ENCODE data around the gene METTL23.

METTL23 gene, protein sequence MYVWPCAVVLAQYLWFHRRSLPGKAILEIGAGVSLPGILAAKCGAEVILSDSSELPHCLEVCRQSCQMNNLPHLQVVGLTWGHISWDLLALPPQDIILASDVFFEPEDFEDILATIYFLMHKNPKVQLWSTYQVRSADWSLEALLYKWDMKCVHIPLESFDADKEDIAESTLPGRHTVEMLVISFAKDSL

DNA sequence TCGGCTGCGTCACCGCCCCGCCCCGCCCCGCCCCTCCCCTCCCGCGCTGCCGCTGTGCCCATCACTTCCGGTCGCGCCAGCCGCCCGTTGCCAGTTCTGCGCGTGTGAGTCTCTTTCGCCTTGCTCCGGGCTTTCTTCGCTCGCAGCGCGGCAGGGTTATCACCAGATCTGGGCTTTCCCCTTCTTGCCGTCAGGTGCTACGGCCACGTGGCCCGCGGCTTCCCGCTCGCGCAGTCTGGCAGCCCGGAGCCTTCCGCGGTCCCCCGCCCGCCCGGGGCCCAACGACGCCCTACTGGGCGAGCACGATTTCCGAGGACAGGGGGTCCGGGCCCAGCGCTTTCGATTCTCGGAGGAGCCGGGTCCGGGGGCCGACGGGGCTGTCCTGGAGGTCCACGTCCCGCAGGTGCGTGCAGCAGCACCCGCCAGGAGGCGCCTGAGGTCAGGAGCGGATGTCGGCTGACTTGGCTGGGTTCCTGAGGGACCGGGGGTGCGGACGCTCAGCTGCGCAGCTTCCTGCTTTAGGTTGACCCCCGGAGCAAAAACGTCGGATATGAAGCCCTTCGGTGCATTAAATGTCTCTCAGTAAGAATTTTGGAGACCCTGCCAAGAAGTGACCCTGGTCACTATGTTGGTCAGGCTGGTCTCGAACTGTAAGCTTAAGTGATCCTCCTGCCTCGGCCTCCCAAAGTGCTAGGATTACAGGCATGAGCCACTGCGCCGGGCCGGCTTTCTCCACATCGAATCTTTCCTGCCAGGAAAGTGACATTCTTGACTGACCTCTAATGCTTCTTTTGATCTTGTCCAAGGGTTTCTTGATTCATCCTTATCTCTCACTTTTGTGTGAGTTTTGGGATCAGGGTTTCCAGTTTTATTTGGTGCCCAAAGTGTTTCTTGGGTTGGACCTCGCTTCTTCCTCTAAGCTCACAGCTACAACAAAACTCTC lies at the start of gene METTL23:
Gene METTL23, plus strand, starts transcription at position 64 of the 943 bp plus-strand sequence. CDS start 2,872 bp downstream, outside the sequence.
- peak in 2 of 3 experiments; percentile 59 to 79 for DNase-seq (ENCODE audit: low read depth in 2 of 3, low spot score in 2 of 3)

DNA sequence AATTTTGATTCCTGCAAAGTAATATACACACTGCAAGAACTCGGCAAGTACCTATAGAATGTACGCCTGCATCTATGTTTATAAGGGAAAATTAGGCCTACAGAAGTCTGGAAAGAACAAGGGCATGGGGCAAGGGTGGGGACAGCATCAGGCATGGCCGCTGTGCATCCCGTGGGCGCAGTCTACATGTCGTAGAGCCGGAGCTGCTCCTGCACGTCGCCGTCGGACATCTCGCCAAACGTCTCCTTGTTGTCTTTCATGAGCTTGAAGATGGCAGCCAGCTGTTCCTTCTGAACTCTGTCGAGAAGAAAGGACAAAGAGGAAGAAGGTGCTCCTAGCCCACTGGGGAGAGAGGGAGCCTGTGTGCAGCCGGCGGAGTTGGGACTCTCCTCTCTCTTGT lies 49.2 kb upstream of the METTL23 start:
- no peak for DNase-seq (ENCODE audit: low read depth in 2 of 3, low spot score in 2 of 3)

- DNase-seq (ENCODE audit: low read depth in 2 of 3, low spot score in 2 of 3) = no peak
Measured at GRCh38 chr17:76678330-76678729, 48.3 kb upstream of the METTL23 start.

GRCh38 chr17:76679239-76679638 lies 47.4 kb upstream of the METTL23 start:
- no peak for DNase-seq (ENCODE audit: low read depth in 2 of 3, low spot score in 2 of 3)

- peak in 2 of 3 experiments; percentile 22 to 30 for DNase-seq (ENCODE audit: low read depth in 2 of 3, low spot score in 2 of 3)
Measured at GRCh38 chr17:76681222-76682137, 45.2 kb upstream of the METTL23 start.

GRCh38 chr17:76682296-76682695 lies 44.3 kb upstream of the METTL23 start:
- DNase-seq (ENCODE audit: low read depth in 2 of 3, low spot score in 2 of 3) = no peak

- no peak for DNase-seq (ENCODE audit: low read depth in 2 of 3, low spot score in 2 of 3)
Measured at GRCh38 chr17:76683011-76683755, 43.5 kb upstream of the METTL23 start.

GRCh38 chr17:76683921-76684745 lies 42.5 kb upstream of the METTL23 start:
- no peak for DNase-seq (ENCODE audit: low read depth in 2 of 3, low spot score in 2 of 3)

DNA sequence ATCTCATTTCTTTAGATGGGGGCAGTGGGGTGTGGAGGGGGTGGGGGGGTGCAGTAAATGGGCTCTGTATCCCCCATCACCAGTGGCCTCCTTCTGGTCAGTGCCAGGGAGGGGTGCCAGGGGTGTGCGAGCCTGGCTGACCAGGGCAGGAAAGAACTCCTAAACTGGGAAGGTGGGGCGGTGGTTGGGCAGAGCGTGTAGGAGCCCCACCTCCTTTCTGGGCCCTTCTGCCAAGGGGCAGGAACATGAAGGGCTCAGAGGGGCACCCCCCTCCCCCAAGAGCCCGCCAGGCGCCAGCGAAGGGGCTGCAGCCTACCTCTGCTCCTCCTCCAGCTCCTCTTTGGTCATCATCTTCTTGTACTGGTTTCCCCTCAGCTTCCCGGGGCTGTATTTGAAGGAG lies 41.9 kb upstream of the METTL23 start:
- DNase-seq (ENCODE audit: low read depth in 2 of 3, low spot score in 2 of 3) = no peak

GRCh38 chr17:76685366-76685765 lies 41.3 kb upstream of the METTL23 start:
- no peak for DNase-seq (ENCODE audit: low read depth in 2 of 3, low spot score in 2 of 3)

DNA sequence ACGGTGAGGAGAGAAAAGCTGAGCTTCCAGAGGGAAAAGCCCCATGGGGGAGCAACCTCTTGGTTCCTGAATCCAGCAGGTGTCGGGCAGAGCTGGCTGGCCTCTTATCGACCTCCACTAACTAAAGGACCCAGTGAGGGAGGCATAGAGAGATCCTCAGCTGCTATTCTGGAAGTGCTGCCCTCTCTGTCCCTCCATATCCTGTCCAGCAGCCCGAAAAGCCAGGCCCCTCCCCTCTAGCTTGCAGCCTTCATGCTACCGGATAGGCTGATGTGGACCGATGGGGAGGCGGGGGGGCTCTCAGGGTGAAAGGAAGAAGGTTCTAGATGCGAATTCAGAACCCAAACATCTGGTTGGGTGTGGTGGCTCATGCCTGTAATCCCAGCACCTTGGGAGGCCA lies 40.8 kb upstream of the METTL23 start:
- DNase-seq (ENCODE audit: low read depth in 2 of 3, low spot score in 2 of 3) = no peak

- DNase-seq (ENCODE audit: low read depth in 2 of 3, low spot score in 2 of 3) = no peak
Measured at GRCh38 chr17:76686538-76687297, 39.9 kb upstream of the METTL23 start.

- no peak for DNase-seq (ENCODE audit: low read depth in 2 of 3, low spot score in 2 of 3)
Measured at GRCh38 chr17:76687298-76688164, 39.1 kb upstream of the METTL23 start.

GRCh38 chr17:76688165-76688622 lies 38.4 kb upstream of the METTL23 start:
- DNase-seq (ENCODE audit: low read depth in 2 of 3, low spot score in 2 of 3) = no peak

DNA sequence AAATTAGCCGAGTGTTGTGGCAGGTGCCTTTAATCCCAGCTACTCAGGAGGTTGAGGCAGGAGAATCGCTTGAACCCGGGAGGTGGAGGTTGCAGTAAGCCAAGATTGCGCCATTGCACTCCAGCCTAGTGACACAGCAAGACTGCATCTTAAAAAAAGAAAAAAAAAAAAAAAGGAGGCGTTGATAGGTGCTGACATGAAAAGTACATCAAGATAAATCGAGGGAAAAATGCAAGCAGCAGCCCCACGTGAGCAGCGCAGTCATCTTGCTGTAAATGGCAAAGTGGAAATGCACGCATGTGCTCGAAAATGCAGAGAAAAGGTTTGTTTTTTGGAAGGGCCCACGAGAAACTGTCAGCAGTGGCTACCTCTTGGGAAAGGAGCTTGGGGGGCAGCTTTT lies 36.8 kb upstream of the METTL23 start:
- no peak for DNase-seq (ENCODE audit: low read depth in 2 of 3, low spot score in 2 of 3)

DNA sequence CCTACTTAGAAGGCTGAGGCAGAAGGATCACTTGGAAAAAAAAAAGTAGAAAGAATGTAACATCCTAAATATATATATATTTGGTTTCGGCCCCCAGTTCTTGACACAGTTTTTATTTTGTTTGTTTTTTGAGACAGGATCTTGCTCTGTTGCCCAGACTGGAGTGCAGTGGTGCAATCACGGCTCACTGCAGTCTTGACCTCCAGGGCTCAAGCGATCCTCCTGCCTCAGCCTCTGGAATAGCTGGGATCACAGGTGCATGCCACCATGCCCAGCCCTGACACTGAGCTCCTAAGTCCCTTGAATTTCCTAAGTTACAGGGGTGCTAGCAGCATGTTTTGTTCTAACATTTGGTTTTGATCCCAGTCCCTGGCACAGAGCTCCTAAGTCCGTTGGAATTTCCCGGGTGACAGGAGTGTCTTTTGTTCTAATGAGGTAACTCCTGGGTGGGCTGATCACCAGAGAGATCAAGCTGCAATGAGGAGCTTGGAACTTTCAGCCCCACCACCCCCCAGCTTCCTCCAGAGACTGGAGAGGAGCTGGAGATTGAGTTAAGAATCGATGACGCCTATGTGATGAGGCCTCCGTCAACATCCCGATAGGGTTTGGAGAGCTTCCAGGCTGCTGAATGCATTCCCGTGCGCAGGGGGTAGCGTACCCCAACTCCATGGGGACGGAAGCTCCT lies 35.9 kb upstream of the METTL23 start:
- no peak for DNase-seq (ENCODE audit: low read depth in 2 of 3, low spot score in 2 of 3)
